Astrocyte of the cerebellum (primary cell): ENCODE measurements around the gene CRYGD.

Experiments
- DNase-seq: peaks from one replicate; pipeline ENCODE4 v3.0.0-alpha.2; 2011; ENCODE audit warnings: low read depth
- H3K4me3 ChIP-seq: 2 replicates; pipeline ENCODE4 v1.5.1; 2011; ENCODE audit warnings: mild to moderate bottlenecking, low read depth, low read length, moderate library complexity
- CTCF ChIP-seq: IDR thresholded peaks from 2 replicates; pipeline ENCODE4 v1.5.1; 2012; ENCODE audit warnings: low read length, low read depth, moderate library complexity, mild to moderate bottlenecking; ENCODE audit errors: missing control alignments
- in situ Hi-C: cut with HindIII; loops from 2 replicates; pipeline ENCODE4 v1.10.0; 2017; ENCODE audit warnings: low sequenced_read_pairs

The CRYGD gene

GRCh38 chr2:208130712-208131110, 6.4 kb upstream of the CRYGD start:
- no peak for TF ChIP-seq CTCF
- in situ Hi-C loops = no loop called here
- no peak for DNase-seq
- H3K4me3 ChIP-seq = no peak overlapping the region

GRCh38 chr2:208129744-208130711, 5.7 kb upstream of the CRYGD start, which contains the start of gene CRYGC:
Gene CRYGC, minus strand, starts transcription at chr2:208129828. Its CDS starts 36 bp downstream, at chr2:208129792.
- in situ Hi-C loops = no loop called here

GRCh38 chr2:208128136-208128535, 3.8 kb upstream of the CRYGD start:
- no peak for DNase-seq
- TF ChIP-seq CTCF = no peak
- no peak overlapping the region for H3K4me3 ChIP-seq
- in situ Hi-C loops = no loop called here

More at GRCh38 chr2:208129744-208130711, 5.7 kb upstream of the CRYGD start, which contains the start of gene CRYGC:
- TF ChIP-seq CTCF = no peak
- no peak for DNase-seq
- H3K4me3 ChIP-seq = no peak within 1 kb of the TSS

GRCh38 chr2:208127090-208127489, 2.8 kb upstream of the CRYGD start:
- in situ Hi-C loops = no loop called here
- DNase-seq = no peak
- no peak overlapping the region for H3K4me3 ChIP-seq
- TF ChIP-seq CTCF = no peak

- TF ChIP-seq CTCF = no peak
- no peak for DNase-seq
- H3K4me3 ChIP-seq = no peak overlapping the region
- in situ Hi-C loops = no loop called here
Observed at GRCh38 chr2:208125251-208125650, 927 bp upstream of the CRYGD start.

- in situ Hi-C loops = no loop called here
- no peak for DNase-seq
- TF ChIP-seq CTCF = no peak
- H3K4me3 ChIP-seq = no peak overlapping the region
Observed at GRCh38 chr2:208122248-208122647, 2.1 kb downstream of the CRYGD start.
